OCI-LY3 (cell line): ENCODE measurements around the gene ZNF521.
"Not testable (repeated sequence)": the region's sequence is repeated elsewhere in the genome, so short reads cannot be mapped to it uniquely, and the experiment has no call there.

Experiments
- CTCF ChIP-seq: fragments of 200-600, 300-600 bp; sonication (generic); IDR thresholded peaks from 2 replicates; pipeline ENCODE4 v1.5.1; 2014; ENCODE audit warnings: antibody characterized with exemption, low read length, low read depth
- EZH2phosphoT487 ChIP-seq: fragments of 200-600 bp; shearing (Covaris generic); IDR thresholded peaks from 2 replicates; pipeline ENCODE4 v1.6.1; 2018; ENCODE audit warnings: antibody characterized with exemption, mixed run types, low read depth

- TF ChIP-seq CTCF, EZH2phosphoT487: not testable (repeated sequence)
Measured at GRCh38 chr18:25033175-25033574, 318.8 kb downstream of the ZNF521 start.
